HG03520 (cell line): Measurements from ENCODE around the gene SEC23IP.

Source experiments
- ATAC-seq: cut with Tn5 transposase; IDR thresholded peaks from one replicate; pipeline ENCODE4 v1.9.1; 2021; ENCODE audit warnings: mild to moderate bottlenecking, moderate library complexity; ENCODE audit not compliant: unreplicated experiment

SEC23IP gene

DNA sequence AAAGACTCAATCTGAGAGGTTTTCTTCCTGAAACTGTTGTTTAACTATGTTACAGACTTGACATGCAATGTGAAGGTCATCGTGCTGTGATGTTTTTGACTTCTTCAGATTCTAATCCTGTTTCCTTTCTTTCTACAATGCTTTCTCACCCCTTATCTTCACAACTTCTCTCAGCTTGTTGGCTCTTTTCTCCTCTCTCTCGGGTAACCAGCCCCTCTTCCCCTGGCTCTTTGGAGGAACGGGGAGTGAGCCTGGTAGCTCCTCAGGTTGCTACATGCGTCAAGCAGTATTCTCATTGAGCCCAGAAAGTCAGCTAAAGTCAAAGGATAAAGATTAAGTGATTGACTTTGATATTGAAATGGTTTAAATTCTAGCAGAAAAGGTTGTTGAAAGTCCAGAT is 40.1 kb downstream of the SEC23IP start:
- no peak for ATAC-seq

DNA sequence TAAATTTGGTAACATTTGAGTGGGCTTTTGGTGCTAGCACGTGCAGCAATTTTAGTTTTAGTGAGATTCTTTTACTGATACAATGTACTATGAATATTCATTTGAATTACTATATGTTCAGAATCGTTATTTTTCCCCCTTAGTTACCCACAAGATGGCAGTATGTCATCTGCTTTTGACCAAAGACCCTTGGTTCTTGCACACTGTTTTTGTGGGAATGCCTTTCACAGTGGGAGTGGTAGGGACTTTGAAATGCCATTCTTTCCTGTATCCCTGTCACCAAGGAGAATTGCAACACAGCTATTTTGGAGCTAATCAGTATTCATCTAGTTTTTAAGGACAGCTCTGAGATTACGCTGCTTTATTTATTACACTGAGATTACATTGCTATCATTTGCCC is 40.6 kb downstream of the SEC23IP start:
- ATAC-seq: no peak

DNA sequence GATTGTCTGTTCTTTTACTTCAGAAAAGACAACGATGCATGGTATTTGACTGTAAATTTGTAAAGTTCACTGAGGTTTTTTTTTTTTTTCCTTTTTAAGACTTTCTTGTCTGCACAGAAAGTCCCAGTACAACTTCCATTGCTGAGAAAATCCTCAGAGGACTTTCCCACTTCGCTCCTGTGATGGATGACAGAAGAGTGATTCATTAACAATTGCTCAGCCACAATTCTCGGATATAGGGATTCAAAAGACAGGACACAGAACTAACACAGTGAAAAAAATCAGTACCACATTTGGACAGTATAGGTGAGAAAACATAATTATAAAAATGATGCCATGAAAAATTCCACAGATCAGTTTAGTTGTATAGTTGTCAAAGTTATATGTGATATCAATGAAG is 48.0 kb downstream of the SEC23IP start:
- ATAC-seq: no peak

DNA sequence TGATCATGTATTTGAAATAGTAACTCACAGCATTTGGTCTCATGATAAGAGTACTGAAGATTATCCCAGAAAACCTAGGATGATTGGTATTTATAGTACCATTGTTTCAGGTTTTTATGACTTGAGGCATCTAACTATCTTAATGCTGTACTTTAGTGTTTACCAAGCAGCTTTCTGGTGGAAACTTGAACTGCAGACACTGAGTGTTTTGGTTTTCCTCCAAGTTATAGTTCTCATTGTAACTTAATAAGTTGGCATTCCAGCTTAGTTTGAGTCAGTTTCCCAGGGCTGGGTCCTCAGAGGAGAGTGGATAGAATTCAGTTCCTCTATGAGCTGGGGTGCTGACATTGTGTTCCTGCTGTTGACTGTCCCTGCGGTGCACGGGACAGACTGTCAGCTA is 50.4 kb downstream of the SEC23IP start:
- no peak for ATAC-seq

DNA sequence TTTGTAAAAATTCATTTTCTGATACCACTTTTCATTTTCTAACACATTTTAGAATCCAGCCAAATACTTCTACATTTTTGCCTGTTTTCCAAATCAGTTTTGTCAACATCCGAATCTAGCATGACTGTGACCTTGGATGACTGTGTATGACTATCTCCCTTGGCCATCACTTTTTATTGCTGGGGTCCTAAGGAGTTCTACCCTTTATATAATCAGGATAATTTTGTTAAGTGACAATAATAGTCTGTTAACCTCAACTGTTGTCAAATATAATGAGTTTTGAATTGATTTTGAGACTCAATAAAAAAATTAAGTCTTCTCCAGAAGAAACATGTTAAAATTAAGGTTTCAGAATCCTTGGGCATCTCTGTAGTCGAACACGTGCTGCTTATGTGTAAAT is 53.3 kb downstream of the SEC23IP start:
- no peak for ATAC-seq

DNA sequence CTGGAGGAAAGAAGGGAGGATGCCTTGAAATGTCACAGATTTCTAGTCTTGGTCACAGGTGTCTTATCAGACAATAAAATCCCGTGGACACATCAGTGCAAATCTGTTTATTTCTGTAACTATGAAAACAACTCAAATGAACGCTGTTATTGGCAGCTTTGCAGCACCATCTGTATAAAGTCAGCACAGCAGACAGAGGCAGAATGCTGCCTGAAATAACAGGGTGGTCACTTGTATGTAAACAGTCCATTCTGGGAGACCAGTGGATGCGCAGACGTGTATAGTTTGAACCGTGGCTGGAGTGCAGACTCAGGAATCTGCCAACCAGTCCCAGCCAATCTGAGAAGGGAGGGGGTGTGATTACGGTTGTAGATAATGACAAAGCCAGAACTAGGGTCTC is 54.8 kb downstream of the SEC23IP start:
- no peak for ATAC-seq

DNA sequence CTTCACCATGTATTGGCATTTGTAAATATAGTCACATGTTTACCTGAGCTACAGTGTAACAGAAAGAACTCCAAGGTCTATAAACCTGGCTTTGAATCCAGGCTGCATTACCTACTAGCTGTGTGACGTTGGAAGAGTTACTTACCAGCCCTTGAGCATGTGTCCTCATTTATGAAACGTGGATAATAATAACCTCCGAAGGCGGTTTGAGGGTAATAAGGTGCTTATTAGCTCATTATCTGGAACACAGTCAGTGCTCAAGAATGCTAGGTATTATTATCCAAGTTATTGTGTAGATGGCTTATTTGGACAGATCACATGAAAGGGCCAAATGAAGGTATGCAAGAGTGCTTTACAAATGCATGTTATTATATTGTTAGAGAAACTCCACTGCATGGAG is 64.9 kb downstream of the SEC23IP start:
- ATAC-seq: no peak

DNA sequence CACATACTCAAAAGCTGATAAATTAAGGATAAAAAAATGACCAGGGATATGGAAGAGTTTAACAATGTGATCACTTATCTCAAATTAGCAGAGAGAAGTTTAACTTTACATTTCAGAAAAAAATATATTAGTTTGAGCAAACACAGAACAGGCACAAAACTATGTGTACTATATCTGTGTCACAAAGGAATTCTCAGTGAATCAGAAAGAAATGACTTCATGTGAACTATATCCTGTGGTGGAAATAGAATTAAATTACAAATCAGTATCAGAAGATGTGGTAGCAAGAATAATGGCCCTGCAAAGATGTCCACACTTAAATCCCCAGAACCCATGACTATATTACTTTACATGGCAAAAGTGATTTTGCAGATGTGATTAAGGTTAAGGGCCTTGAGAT is 70.3 kb downstream of the SEC23IP start:
- ATAC-seq: no peak

DNA sequence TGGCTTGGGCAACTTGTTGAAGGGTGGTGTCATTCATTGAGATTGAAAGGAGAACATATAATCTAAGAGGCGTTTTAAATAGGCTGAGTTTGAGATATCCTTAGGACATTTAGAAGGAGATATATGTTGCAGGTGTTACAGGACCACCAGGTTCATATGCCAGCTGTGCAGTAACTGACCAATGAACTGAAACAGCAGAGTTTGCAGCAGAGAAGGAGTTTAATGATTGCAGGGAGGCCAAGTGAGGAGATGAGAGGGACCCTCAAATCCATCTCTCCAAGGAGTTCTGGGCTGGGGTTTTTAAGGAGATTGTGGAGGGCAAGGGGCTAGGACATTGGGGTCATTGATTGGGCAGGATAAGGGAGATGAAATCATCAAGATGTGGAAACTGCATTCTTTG is 74.5 kb downstream of the SEC23IP start:
- no peak for ATAC-seq

DNA sequence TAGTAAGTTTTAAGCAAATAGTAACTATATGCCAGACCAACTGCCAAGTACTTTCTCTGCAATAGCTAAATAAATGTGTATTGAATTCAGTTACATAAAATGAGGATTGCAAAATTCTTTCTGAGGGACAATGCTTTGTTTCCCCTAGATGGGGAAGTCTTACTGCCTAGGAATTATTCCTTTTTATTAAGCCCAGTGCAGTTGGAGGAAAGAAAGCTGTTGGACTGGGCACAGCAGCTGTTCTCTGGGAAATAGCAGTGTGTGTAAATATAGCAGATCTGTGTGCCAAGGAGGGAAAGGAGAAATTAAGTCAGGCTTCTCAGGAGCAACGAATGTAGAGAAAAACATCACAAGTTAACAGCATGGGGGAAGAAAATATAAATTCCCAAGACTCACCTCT is 77.1 kb downstream of the SEC23IP start:
- ATAC-seq: no peak

DNA sequence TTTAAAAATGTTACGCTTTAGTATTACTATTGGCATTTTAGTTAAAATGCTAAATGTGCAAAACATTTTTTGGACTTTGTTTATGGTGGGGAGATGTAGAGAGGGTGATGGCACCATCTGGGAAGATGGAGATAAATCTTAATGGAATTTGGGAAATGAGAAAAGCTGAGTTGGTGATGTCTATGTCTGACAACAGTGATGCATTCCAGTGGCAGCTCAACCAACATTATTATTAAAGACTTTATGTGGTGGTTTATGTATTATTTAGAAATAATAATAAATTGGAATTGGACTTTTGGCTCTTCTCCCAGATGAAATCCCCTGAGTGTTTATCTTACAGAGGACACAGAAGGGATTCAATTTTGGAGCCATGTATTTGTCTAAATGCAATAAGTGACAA is 77.6 kb downstream of the SEC23IP start:
- ATAC-seq: no peak

DNA sequence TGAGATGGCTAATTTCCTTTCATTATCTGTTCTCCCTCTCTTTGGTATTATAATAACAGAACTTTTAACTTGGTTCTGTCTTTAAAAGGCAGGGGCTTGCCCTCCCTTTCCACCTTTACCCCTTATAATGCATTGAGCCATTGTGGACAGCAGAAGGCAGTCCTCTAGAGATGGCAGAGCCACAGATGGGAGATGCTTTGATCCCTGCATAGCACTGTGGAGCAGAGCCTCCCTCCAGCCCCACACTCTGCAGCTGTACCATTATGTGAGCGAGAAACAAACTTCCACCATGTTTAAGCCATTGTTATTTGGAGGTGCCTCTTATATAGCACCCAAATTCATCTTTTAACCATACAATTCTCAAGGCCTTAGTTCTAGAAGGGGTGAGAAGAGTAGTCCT is 78.4 kb downstream of the SEC23IP start:
- ATAC-seq: no peak

DNA sequence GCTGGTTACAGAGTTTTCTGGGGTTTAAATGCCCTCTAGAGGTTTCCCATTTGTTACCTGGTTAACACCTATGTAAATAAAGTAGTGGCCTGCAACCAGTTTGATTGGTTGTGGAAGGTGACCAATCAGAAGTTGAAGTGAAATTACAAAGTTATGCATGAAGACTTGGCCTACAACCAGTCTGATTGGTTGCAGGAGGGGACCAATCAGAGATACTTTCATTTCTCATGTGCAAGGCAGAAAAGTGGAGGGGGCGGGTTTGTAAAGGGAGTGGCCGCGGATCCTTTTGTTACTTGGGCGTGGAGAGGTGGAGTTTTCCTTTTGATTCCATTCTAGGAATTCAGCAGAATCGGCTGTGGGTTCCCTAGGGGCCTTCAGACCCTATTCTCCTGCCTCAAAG is 80.8 kb downstream of the SEC23IP start:
- no peak for ATAC-seq

DNA sequence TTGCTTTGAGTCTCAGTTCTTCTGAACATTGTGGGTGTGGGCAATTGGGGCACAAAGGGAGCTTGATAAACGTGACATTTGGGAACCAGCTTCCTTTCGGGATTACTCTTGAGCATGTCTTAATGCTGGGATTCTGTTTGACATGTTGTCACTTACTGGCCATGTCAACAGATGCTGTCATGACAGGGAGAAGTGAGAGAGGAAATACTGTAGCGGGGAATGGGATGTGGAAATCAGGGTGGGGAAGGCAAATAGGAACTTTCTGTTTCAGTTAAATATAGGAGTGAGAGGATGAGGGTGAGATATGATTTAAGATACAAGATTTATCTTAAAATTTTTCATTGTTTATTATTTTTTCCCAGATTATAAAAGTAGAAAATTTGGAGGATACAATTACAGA is 83.9 kb downstream of the SEC23IP start:
- no peak for ATAC-seq

DNA sequence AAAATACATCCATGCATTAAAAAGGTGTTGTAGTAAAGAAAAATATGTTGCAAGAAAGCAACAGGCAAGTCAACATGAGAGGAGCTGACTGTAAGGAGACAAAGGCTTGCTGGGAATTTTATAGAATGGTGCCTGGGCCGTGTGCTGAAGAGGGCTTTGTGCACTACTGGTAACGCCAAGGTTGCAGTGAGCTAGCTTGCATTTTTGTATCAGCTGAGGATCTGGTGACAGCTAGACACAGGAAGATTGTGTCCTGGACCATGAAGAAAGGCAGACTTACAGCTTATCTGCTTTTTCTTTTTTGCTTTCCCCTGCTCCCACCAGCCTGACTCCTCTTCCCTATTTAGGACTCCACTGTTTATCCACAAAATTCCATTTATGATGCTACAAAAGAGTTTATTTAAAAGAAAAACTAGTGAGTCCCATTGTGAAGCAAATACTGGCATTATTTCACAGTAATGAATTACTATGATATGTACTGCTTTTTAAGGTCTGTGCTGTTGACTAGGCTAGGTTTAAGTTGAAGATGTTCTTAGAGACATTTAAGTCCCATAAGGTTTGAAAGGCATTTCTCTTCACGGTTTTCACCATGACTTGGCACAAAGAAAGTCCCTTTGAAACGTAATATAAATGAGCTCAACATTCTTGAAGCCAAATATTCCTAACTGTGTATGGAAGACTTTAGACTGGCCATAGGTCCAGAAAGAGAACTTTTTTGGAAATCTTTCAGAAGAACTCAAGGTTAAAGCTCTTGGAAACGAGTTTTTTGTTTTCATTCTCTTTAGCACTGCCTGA is 88.6 kb downstream of the SEC23IP start:
- ATAC-seq: no peak

DNA sequence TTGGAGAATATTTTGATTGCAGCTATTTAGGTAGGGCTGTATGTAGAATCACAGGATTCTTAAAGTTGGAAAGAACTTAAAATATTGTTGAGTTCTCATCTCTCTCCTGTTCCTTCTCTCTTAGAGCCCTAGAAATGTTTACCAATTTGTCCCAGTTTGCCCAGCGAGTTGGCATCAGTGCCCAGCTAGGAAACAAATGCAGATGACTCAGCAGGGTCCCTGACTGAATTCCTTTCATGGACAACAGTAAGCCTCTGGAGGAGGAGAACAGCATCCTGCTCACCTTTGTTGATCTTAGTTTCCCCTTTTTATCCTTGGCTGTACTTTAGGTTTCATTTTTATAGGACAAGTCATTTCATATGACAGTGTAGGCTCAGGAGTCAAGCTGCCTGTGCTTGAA is 89.3 kb downstream of the SEC23IP start:
- ATAC-seq: no peak

DNA sequence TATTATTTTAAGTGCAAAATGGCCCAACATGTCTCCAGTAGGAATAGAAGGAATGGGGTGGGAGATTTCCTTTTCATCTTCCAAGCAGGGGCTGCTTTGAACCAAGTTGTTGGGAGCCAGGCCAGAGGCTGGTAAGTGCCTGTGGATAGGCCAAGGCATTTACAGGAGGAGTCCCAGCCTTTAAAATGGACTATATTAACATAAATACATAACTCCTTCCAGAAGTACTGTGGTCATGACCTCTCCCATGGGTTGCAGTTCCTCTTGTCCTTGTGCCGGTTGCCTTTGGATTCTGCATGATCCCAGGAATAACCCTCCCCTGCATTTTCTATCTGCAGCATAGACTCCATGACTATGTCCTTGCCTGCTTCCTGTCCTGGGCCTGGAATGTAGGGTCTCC is 95.8 kb downstream of the SEC23IP start:
- no peak for ATAC-seq

DNA sequence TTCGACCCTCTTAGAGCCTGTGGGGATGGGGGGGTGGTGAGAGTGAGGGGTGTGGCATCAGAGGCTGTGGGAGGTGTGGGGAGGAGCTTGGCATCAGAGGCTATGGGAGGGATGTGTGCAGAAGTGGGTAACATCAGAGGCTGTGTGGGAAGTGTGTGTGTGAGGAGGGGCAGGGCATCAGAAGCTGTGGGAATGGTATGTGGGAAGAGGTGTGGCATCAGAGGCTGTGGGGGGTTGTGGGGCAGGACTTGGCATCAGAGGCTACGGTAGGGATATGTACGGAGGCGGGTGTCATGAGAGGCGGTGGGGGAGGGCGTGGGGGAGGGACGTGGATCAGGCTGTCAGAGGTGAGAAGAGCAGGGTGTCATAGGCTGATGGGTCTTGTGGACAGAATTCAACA is 97.4 kb downstream of the SEC23IP start:
- no peak for ATAC-seq

DNA sequence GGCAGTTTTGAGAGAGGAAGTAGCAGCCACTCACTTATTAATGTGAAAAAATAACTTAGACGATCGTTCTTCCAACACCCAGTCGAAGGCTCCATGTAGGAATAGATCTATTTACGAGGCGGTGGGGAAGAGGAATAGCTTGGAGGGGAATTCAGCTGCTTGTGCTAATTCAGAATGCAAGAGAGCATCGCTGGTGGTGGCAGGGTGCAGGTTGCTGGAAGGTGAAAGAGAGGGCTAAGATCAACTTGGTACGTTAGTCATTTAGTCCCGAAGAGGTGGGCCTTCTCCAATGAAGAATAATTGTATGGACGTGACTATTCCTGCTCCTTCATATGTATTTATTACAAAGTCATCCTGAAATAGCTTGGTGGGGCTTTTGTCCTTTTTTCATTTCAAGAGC is 98.5 kb downstream of the SEC23IP start:
- ATAC-seq: no peak

DNA sequence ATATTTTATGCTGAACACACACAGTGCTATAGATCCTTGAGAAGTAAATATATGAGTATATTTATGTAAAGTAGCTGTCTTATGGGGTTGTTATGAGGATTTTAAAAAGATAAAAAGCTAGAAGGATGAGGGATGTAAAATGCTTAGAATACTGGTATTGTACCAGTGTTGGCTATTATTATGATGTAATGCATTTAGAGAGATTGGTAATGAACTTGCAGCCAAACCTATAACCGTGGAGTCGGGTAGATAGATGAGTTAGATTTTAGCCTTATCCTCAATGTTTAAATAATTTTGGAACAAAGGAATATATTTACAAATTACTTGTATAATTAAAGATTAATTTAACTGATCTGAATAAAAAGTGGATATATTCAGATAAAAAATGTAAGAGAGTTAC is 99.3 kb downstream of the SEC23IP start:
- no peak for ATAC-seq
